ENCODE measurements around the gene PSD2.

Gene PSD2

GRCh38 chr5:139831624-139832023 is 36.0 kb downstream of the PSD2 start:
- no peak for DNase-seq (ENCODE audit: insufficient read length, low spot score)
- TF ChIP-seq CTCF (IDR thresholded peaks at IDR 0.05; ENCODE audit: insufficient read depth, missing control alignments), result no peak
- no peak for FAIRE-seq

GRCh38 chr5:139833525-139833924 is 37.9 kb downstream of the PSD2 start:
- FAIRE-seq, result no peak
- DNase-seq (ENCODE audit: insufficient read length, low spot score), result no peak
- TF ChIP-seq CTCF (IDR thresholded peaks at IDR 0.05; ENCODE audit: insufficient read depth, missing control alignments), result no peak

GRCh38 chr5:139835656-139836055 is 40.0 kb downstream of the PSD2 start:
- no peak for DNase-seq (ENCODE audit: insufficient read length, low spot score)
- FAIRE-seq, result no peak
- TF ChIP-seq CTCF (IDR thresholded peaks at IDR 0.05; ENCODE audit: insufficient read depth, missing control alignments), result no peak

- FAIRE-seq (no peak), DNase-seq (ENCODE audit: insufficient read length, low spot score) (no peak)
- no peak for TF ChIP-seq CTCF (IDR thresholded peaks at IDR 0.05; ENCODE audit: insufficient read depth, missing control alignments)
These were observed 41.0 kb downstream of the PSD2 start for GRCh38 chr5:139836469-139837208.

GRCh38 chr5:139837711-139838380 is 42.2 kb downstream of the PSD2 start:
- no peak for TF ChIP-seq CTCF (IDR thresholded peaks at IDR 0.05; ENCODE audit: insufficient read depth, missing control alignments)
- no peak for FAIRE-seq
- DNase-seq (ENCODE audit: insufficient read length, low spot score), result no peak

GRCh38 chr5:139838381-139839197 is 43.0 kb downstream of the PSD2 start:
- no peak for FAIRE-seq
- no peak for DNase-seq (ENCODE audit: insufficient read length, low spot score)
- TF ChIP-seq CTCF (IDR thresholded peaks at IDR 0.05; ENCODE audit: insufficient read depth, missing control alignments), result no peak
